Body of pancreas (tissue), 4 donors: ENCODE results near the gene SURF4.

Experiments
- POLR2A ChIP-seq, 3 donors: fragments of 450-650 bp; IDR thresholded peaks; one replicate each; pipeline ENCODE4 v1.6.1; 2016; ENCODE audit warnings: antibody characterized with exemption in 3 of 3, mild to moderate bottlenecking in 2 of 3
- TF ChIP-seq, protein P1 (sequence below), 7 experiments: fragments of 450-650 bp in 4 of 7; fragments of 200-600 bp in 3 of 7; sonication (generic) in 3 of 7; IDR thresholded peaks; one replicate each; pipeline ENCODE4 v1.5.1; 2016 to 2019; ENCODE audit warnings: antibody characterized with exemption in 7 of 7

- TF ChIP-seq, protein P1, sequence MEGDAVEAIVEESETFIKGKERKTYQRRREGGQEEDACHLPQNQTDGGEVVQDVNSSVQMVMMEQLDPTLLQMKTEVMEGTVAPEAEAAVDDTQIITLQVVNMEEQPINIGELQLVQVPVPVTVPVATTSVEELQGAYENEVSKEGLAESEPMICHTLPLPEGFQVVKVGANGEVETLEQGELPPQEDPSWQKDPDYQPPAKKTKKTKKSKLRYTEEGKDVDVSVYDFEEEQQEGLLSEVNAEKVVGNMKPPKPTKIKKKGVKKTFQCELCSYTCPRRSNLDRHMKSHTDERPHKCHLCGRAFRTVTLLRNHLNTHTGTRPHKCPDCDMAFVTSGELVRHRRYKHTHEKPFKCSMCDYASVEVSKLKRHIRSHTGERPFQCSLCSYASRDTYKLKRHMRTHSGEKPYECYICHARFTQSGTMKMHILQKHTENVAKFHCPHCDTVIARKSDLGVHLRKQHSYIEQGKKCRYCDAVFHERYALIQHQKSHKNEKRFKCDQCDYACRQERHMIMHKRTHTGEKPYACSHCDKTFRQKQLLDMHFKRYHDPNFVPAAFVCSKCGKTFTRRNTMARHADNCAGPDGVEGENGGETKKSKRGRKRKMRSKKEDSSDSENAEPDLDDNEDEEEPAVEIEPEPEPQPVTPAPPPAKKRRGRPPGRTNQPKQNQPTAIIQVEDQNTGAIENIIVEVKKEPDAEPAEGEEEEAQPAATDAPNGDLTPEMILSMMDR (IDR thresholded peaks at IDR 0.05) = no peak
- no peak for TF ChIP-seq POLR2A (IDR thresholded peaks at IDR 0.05)
Measured at GRCh38 chr9:133322701-133323100, 53.2 kb downstream of the SURF4 start.
